ENCODE measurements around the gene ADAMTSL5. TPM values are rescaled to one million over a fixed set of nuclear protein-coding genes. Genes with fewer than 3 reads are reported as not detected.

The ADAMTSL5 gene
- total RNA-seq, 1 donor from 2014 or later, result 0.83 TPM

DNA sequence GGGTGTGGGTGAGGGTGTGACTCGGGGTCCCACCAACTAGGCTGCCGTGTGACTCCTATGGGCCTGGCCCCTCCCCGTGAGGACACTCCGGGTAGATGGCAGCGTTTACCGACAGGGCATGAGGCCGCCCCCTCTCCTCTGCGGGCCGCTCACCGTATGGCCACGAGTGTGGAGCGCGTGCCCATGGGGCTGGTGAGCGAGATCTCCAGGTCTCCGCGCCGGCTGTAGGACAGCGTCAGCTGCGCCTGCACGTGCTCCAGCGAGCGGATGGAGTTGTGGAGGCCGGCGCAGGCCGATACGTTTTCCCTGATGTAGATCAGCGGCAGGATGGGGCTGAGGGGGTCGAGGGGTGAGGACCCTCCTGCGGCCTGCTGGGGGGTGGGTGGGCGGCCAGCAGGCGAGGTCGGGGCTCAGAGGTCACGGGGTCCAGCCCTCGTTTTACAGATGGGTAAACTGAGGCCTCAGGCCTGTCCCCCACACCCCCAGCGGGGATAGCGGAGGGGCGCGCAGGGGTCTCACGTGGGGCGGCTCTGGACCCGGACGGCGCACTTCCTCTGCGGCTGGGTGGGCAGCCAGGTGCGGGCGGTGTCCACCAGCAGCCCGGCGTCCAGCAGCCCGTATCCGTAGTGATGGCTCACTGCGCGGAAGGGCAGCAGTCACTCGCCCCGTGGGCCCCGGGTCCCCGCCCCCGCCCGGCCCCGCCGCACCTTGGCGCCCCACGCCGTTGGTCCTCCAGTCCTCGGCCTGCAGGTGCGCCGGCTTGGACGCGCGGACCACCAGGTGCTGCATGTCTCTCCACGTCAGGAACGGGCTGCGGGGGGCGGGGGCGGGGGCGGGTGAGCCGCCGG, 29.5 kb downstream of the ADAMTSL5 start:
- TF ChIP-seq, protein P1, sequence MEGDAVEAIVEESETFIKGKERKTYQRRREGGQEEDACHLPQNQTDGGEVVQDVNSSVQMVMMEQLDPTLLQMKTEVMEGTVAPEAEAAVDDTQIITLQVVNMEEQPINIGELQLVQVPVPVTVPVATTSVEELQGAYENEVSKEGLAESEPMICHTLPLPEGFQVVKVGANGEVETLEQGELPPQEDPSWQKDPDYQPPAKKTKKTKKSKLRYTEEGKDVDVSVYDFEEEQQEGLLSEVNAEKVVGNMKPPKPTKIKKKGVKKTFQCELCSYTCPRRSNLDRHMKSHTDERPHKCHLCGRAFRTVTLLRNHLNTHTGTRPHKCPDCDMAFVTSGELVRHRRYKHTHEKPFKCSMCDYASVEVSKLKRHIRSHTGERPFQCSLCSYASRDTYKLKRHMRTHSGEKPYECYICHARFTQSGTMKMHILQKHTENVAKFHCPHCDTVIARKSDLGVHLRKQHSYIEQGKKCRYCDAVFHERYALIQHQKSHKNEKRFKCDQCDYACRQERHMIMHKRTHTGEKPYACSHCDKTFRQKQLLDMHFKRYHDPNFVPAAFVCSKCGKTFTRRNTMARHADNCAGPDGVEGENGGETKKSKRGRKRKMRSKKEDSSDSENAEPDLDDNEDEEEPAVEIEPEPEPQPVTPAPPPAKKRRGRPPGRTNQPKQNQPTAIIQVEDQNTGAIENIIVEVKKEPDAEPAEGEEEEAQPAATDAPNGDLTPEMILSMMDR (IDR thresholded peaks at IDR 0.05; ENCODE audit: partially characterized antibody, unreplicated experiment), result no peak
- H3K27ac Mint-ChIP-seq (ENCODE audit: unreplicated experiment), result no peak overlapping the region
- H3K36me3 Mint-ChIP-seq (ENCODE audit: unreplicated experiment), result no peaks in the 10 kb centered on the region
- peaks cover 10% of the 10 kb centered on the region for H3K9me3 Mint-ChIP-seq (ENCODE audit: unreplicated experiment)
- DNase-seq, result no peak
- peaks cover 2% of the 10 kb centered on the region for H3K4me1 Mint-ChIP-seq (ENCODE audit: low read depth, unreplicated experiment)
- peaks cover 9% of the 10 kb centered on the region for H3K27me3 Mint-ChIP-seq (ENCODE audit: unreplicated experiment)
- no peak overlapping the region for H3K4me3 Mint-ChIP-seq (ENCODE audit: unreplicated experiment)

DNA sequence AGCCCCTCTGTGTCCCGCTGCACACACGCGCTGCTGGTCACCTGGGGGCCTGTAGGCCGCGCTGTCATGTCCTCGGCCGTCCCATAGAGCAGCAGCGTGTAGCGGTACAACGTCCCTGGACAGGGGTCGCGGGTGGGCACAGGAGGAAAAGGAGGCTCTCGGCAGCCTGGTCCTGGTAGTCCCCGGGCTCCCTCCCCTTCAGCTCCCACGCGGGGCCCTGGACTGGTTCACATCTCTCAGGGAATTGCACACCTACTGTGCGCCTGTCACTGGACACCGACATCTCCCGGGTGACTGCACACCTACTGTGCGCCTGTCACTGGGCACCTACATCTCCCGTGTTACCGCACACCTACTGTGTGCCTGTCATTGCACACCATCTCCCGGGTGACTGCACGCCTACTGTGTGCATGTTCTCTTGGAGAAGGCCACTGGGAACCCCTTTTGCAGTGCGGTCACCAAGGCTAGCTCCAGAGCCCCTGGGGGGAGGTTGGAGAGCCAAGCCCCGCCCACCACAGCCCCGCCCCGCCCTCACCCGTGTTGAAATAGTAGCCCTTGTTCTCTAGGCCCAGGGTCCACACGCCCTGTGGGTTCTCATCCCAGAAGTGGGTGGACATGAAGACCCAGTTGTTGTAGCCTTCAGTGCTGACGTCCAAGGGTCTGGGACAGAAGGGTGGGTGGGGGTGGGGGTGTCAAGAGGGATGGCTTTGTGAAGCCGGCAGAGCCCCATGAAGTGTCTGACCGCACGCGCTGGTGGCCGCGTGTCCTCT, 30.3 kb downstream of the ADAMTSL5 start:
- Mint-ChIP-seq H3K4me3 (ENCODE audit: unreplicated experiment) (no peak overlapping the region), H3K4me1 (ENCODE audit: low read depth, unreplicated experiment) (peaks cover 2% of the 10 kb centered on the region), H3K36me3 (ENCODE audit: unreplicated experiment) (no peaks in the 10 kb centered on the region), H3K27me3 (ENCODE audit: unreplicated experiment) (peaks cover 7% of the 10 kb centered on the region), H3K27ac (ENCODE audit: unreplicated experiment) (no peak overlapping the region), H3K9me3 (ENCODE audit: unreplicated experiment) (peaks cover 10% of the 10 kb centered on the region)
- TF ChIP-seq, protein P1 (IDR thresholded peaks at IDR 0.05; ENCODE audit: partially characterized antibody, unreplicated experiment), result no peak
- DNase-seq, result no peak

DNA sequence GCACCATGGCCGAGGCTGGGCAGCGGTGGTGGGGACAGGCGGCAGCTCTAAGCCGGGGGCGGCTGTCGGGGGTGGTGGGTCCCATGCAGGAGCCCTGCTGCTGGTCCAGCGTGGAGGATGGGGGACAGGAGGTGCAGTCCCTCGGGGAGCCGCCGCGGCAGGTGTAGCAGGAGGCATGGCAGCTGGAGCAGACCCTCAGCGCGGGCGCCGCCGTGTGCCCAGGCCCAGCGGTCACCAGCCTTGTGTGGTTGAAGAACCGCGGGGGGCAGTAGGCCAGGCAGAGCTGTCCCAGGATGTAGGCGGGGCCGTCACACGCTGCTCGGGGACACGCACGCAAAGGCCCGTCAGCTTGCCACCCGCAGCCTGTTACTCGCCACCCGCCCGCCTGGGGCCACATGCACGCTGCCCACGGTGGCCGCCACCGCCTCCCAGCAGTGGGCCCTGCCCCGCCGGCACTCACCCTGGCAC, 30.9 kb downstream of the ADAMTSL5 start:
- Mint-ChIP-seq H3K36me3 (ENCODE audit: unreplicated experiment) (no peaks in the 10 kb centered on the region), H3K9me3 (ENCODE audit: unreplicated experiment) (peaks cover 10% of the 10 kb centered on the region), H3K27ac (ENCODE audit: unreplicated experiment) (no peak overlapping the region), H3K4me3 (ENCODE audit: unreplicated experiment) (no peak overlapping the region), H3K4me1 (ENCODE audit: low read depth, unreplicated experiment) (peaks cover 2% of the 10 kb centered on the region), H3K27me3 (ENCODE audit: unreplicated experiment) (peaks cover 11% of the 10 kb centered on the region)
- TF ChIP-seq, protein P1 (IDR thresholded peaks at IDR 0.05; ENCODE audit: partially characterized antibody, unreplicated experiment), result no peak
- DNase-seq, result no peak

- Mint-ChIP-seq H3K4me3 (ENCODE audit: unreplicated experiment) (no peak overlapping the region), H3K36me3 (ENCODE audit: unreplicated experiment) (no peaks in the 10 kb centered on the region), H3K4me1 (ENCODE audit: low read depth, unreplicated experiment) (peaks cover 2% of the 10 kb centered on the region), H3K27ac (ENCODE audit: unreplicated experiment) (no peak overlapping the region), H3K27me3 (ENCODE audit: unreplicated experiment) (peaks cover 11% of the 10 kb centered on the region), H3K9me3 (ENCODE audit: unreplicated experiment) (peaks cover 10% of the 10 kb centered on the region)
- TF ChIP-seq, protein P1 (IDR thresholded peaks at IDR 0.05; ENCODE audit: partially characterized antibody, unreplicated experiment), result no peak
- no peak for DNase-seq
Measured at GRCh38 chr19:1481224-1481892, 31.5 kb downstream of the ADAMTSL5 start.

Measured in glutamatergic neuron (in vitro differentiated cells).